ENCODE data around the gene CCDC40. TPM values are rescaled to one million over a fixed set of nuclear protein-coding genes. Genes with fewer than 3 reads are reported as not detected.

The CCDC40 gene
- total RNA-seq, 1 experiment from 2014 or later, result 16.3 TPM

DNA sequence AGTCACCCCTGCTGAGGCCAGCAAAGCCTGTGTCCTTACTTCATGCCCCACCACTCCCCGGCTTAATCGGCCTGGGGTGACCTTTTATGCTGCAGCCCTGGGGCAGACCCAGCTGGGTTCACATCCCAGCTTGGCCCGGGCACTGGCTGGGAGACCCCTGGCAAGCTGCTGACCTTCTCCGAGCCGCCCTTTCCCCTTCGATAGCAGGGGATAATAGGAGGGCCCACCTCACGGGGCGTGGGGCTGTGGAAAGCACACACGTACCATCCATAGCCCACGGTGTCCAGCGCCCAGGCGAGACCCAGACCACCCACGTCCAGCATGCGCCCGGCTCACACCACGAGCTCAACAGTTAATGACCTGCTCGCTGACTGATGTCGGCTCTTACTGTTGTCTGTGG, 27.6 kb upstream of the CCDC40 start:
- DNase-seq (ENCODE audit: low spot score) (no peak), ATAC-seq (peak; percentile 4; the same call in 1 of the 2 replicates)
- CTCF ChIA-PET, result interaction anchor here (0.6 to 4.2 kb wide), 46 partner anchors 9 to 353 kb away, joined by 3 to 42 read pairs (median 6); partner anchors contain the start of genes CBX4 and GAA
- Mint-ChIP-seq H3K4me1 (peaks cover 5% of the 10 kb centered on the region), H3K27me3 (ENCODE audit: low read depth) (no peaks in the 10 kb centered on the region), H3K27ac (no peak overlapping the region), H3K9me3 (no peaks in the 10 kb centered on the region), H3K36me3 (peaks cover 6% of the 10 kb centered on the region), H3K4me3 (no peak overlapping the region)
- POLR2A ChIA-PET, result interaction anchor here (0.5 to 1.3 kb wide), 2 partner anchors 26 to 78 kb away, joined by 3 to 7 read pairs; no protein-coding TSS in a partner anchor
- TF ChIP-seq, protein P1, sequence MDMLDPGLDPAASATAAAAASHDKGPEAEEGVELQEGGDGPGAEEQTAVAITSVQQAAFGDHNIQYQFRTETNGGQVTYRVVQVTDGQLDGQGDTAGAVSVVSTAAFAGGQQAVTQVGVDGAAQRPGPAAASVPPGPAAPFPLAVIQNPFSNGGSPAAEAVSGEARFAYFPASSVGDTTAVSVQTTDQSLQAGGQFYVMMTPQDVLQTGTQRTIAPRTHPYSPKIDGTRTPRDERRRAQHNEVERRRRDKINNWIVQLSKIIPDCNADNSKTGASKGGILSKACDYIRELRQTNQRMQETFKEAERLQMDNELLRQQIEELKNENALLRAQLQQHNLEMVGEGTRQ (CRISPR knock-in tag; IDR thresholded peaks at IDR 0.05), result no peak
- TF ChIP-seq, protein P2, sequence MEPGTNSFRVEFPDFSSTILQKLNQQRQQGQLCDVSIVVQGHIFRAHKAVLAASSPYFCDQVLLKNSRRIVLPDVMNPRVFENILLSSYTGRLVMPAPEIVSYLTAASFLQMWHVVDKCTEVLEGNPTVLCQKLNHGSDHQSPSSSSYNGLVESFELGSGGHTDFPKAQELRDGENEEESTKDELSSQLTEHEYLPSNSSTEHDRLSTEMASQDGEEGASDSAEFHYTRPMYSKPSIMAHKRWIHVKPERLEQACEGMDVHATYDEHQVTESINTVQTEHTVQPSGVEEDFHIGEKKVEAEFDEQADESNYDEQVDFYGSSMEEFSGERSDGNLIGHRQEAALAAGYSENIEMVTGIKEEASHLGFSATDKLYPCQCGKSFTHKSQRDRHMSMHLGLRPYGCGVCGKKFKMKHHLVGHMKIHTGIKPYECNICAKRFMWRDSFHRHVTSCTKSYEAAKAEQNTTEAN (CRISPR knock-in tag; IDR thresholded peaks at IDR 0.05), result no peak
- TF ChIP-seq, protein P3, sequence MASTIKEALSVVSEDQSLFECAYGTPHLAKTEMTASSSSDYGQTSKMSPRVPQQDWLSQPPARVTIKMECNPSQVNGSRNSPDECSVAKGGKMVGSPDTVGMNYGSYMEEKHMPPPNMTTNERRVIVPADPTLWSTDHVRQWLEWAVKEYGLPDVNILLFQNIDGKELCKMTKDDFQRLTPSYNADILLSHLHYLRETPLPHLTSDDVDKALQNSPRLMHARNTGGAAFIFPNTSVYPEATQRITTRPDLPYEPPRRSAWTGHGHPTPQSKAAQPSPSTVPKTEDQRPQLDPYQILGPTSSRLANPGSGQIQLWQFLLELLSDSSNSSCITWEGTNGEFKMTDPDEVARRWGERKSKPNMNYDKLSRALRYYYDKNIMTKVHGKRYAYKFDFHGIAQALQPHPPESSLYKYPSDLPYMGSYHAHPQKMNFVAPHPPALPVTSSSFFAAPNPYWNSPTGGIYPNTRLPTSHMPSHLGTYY (CRISPR knock-in tag; IDR thresholded peaks at IDR 0.05), result no peak
- TF ChIP-seq NFATC4 (CRISPR knock-in tag; IDR thresholded peaks at IDR 0.05), result no peak
- TF ChIP-seq GABPB1 (CRISPR knock-in tag; IDR thresholded peaks at IDR 0.05), result no peak
- TF ChIP-seq GTF2I (CRISPR knock-in tag; conservative IDR thresholded peaks at IDR 0.05), result no peak
- no peak for TF ChIP-seq ZNF396 (CRISPR knock-in tag; IDR thresholded peaks at IDR 0.05; ENCODE audit: borderline replicate concordance)
- TF ChIP-seq, protein P4, sequence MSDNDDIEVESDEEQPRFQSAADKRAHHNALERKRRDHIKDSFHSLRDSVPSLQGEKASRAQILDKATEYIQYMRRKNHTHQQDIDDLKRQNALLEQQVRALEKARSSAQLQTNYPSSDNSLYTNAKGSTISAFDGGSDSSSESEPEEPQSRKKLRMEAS (CRISPR knock-in tag; IDR thresholded peaks at IDR 0.05), result no peak
- TF ChIP-seq, protein P5, sequence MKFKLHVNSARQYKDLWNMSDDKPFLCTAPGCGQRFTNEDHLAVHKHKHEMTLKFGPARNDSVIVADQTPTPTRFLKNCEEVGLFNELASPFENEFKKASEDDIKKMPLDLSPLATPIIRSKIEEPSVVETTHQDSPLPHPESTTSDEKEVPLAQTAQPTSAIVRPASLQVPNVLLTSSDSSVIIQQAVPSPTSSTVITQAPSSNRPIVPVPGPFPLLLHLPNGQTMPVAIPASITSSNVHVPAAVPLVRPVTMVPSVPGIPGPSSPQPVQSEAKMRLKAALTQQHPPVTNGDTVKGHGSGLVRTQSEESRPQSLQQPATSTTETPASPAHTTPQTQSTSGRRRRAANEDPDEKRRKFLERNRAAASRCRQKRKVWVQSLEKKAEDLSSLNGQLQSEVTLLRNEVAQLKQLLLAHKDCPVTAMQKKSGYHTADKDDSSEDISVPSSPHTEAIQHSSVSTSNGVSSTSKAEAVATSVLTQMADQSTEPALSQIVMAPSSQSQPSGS (CRISPR knock-in tag; IDR thresholded peaks at IDR 0.05; ENCODE audit: borderline replicate concordance, low read depth), result no peak
- TF ChIP-seq, protein P6, sequence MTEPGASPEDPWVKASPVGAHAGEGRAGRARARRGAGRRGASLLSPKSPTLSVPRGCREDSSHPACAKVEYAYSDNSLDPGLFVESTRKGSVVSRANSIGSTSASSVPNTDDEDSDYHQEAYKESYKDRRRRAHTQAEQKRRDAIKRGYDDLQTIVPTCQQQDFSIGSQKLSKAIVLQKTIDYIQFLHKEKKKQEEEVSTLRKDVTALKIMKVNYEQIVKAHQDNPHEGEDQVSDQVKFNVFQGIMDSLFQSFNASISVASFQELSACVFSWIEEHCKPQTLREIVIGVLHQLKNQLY (CRISPR knock-in tag; IDR thresholded peaks at IDR 0.05), result no peak

DNA sequence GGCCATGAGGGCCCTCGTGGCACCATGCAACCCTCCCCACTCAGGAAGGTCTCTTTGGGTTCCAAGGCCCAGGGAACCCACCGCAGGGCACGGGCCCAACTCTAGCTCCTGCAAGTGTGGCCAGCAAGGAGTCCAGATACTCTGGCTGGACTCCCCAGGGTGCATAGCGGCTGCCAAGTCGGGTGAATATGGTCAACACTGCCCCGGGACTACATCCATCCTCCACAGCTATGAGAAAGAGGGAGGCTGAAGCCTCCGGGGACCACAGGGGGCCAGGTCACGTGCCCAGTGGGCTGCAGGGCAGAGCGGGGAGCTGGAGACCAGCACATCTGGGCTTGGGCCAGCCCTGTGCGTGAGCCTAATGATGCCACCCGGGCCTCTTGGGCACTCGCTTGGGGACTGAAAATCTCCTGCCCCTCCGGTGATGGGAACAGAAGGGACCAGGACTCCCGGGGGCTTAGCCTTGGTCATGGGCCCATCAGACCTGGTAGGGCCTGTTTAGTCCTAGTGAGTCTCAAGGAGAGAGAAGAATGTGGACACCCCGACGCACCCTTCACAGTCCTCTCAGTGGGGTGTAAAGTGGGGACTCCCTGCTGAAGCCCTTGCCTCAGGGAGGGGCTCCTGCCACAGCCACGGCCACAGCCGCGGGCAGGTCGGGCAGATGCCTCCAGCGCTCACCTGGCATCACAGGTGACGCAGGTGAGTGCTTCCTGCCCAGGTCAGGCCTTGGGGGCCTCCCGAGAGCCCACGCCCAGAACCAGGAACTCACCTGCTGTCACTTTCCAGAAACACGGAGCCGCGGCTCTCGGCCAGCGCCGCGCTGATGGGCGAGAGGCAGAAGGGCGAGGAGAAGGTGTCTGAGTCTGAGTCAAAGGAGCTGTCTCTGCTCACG, 26.8 kb upstream of the CCDC40 start:
- peaks cover 13% of the 10 kb centered on the region for H3K36me3 Mint-ChIP-seq
- no peak overlapping the region for H3K4me3 Mint-ChIP-seq
- DNase-seq (ENCODE audit: low spot score), result no peak
- no peak for ATAC-seq
- TF ChIP-seq TCF7 (CRISPR knock-in tag; IDR thresholded peaks at IDR 0.05; ENCODE audit: low read depth), result no peak
- TF ChIP-seq, protein P3 (CRISPR knock-in tag; IDR thresholded peaks at IDR 0.05), result no peak
- TF ChIP-seq NFE2L1 (CRISPR knock-in tag; IDR thresholded peaks at IDR 0.05), result no peak
- TF ChIP-seq GTF2I (CRISPR knock-in tag; conservative IDR thresholded peaks at IDR 0.05), result no peak
- no peak for TF ChIP-seq CBFB (CRISPR knock-in tag; IDR thresholded peaks at IDR 0.05; ENCODE audit: low read depth)
- no peak for TF ChIP-seq FOXJ3 (CRISPR knock-in tag; IDR thresholded peaks at IDR 0.05; ENCODE audit: borderline replicate concordance)
- TF ChIP-seq HMGA2 (CRISPR knock-in tag; IDR thresholded peaks at IDR 0.05), result no peak
- no peaks in the 10 kb centered on the region for H3K27me3 Mint-ChIP-seq (ENCODE audit: low read depth)
- H3K4me1 Mint-ChIP-seq, result peaks cover 5% of the 10 kb centered on the region
- H3K9me3 Mint-ChIP-seq, result peaks cover 7% of the 10 kb centered on the region
- ChIA-PET CTCF (interaction anchor here (1.4 to 4.2 kb wide), 10 partner anchors 8 to 148 kb away, joined by 4 to 42 read pairs (median 18); partner anchors contain the start of gene GAA), POLR2A (interaction anchor here (1.3 kb wide), 1 partner anchor 25 kb away, joined by 3 read pairs; no protein-coding TSS in a partner anchor)
- no peak overlapping the region for H3K27ac Mint-ChIP-seq

All from WTC11 (cell line).